Caki2 (cell line): Measurements from ENCODE around the gene HELZ. TPM values are rescaled to one million over a fixed set of nuclear protein-coding genes. Genes with fewer than 3 reads are reported as not detected.
A peak's percentile ranks its signal among the peaks of the same experiment; 100 is the strongest.
"Not testable (repeated sequence)": the region's sequence is repeated elsewhere in the genome, so short reads cannot be mapped to it uniquely, and the experiment has no call there.

Source experiments
- DNase-seq: peaks from one replicate; pipeline ENCODE4 v3.0.0-alpha.2; 2015; ENCODE audit warnings: low read depth
- in situ Hi-C: cut with HindIII; loops from 2 replicates; pipeline ENCODE4 v1.10.0; 2016; ENCODE audit warnings: low sequenced_read_pairs, low pct_unique_long_range_greater_than_20kb, mixed read lengths
- total RNA-seq: library from RNA; depleted of rRNA; stranded (reverse); fragments of >200 nt; shearing (Covaris generic); gene quantifications from 2 replicates; pipeline ENCODE4 v1.2.3, GENCODE V29; 2014; ENCODE audit warnings: low replicate concordance

HELZ gene
- total RNA-seq, 1 experiment from 2014 or later: 21.5 TPM

DNA sequence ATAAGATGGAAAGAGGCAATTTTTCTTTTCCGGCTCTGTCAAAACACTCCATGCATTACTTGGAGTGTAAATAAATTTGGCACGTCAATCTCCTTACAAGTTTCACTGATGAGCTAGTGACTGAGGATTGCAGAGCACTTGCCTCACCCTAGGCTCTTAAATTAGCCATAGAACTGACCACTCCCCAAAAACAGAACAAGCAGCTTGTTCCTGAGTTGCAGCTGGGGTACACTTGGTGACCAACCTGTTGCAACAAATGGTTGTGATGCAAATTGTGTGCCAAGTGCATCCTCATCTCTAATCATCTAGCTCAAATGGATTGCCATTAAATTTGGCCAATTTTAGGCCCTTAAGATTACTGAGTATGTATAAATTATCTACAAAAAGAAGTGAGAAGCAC is 133.7 kb downstream of the HELZ start:
- in situ Hi-C loops: no loop called here
- no peak for DNase-seq

DNA sequence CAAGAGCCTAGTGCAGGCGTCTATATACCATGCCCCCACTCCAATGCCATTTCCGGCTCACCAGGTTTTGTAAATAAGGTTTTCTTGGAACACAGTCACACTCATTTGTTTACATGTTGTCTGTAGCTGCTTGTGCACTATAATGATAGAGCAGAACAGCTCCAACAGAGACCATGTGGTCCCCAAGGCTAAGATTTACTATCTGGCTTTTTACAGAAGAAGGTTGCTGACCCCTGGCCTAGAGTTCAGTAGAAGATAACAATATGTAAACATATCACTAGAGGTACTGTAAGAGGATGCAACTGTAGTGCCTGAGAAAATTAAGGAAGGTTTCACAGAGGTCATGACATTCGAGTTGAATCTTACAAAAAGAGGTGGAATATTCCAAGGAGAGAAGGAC is 134.4 kb downstream of the HELZ start:
- in situ Hi-C loops: no loop called here
- no peak for DNase-seq

DNA sequence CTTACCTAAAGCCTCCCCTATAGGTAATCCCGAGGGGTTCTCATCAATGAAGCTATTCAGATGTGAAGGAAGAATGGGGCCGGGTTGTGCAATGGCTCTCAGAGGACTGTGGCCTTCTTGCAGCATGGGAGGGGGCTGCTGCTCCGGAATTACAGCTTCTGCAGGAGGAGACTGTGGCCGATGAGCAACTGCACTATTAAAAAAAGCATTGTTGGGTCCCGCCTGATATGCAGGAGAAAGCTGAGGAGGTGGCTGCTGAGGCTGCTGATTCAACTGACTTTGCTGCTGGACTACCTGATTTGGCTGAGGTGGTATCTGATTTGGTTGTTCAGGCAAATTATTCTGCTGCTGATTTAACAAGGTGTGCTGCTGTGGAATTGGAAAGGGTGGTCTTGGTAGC is 135.9 kb downstream of the HELZ start:
- no peak for DNase-seq
- in situ Hi-C loops: no loop called here

DNA sequence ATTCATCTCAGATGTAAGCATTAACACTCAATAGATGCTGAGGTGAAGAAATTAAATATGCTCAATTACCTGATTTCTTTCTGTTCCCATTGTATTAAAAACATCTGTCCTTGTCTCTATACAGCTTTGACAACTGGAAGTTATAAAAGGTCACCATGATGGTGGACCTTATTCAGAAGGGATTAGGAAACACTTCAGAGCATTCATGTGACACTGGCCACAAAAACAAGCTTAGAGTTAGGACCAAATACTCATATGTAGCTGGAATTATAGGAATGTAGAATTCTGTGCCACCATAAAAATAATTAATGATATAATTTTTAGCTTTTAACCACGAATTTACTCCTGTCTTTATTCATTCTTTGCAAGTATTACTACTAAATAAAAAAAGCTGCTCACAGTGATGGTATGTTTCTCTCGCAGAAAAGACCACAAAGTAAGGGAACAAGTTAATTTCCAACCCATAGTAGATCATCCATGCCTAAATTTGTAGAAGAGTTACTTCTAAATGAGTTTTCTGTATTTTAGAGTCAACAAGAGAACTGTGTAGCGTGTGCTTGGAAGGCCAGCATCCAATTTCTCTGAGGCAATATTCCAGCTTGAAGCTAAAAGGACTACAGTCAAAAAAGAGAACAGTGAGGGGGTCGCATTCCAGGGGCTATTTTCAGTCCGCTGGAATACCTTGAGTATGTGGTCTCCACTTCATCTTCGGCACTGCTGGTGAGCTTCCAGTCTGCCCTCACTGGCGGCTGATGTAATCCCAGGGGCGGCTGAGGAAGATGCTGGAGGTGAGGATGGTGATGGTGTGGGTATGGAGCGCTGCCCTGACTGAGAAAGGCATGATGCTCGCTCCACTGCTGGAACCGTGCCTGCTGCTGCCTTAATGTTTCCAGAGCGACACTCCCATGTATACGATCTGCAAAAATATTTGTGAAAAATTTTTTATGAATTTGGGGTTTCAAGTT is 136.9 kb downstream of the HELZ start:
- in situ Hi-C loops: no loop called here
- no peak for DNase-seq

DNA sequence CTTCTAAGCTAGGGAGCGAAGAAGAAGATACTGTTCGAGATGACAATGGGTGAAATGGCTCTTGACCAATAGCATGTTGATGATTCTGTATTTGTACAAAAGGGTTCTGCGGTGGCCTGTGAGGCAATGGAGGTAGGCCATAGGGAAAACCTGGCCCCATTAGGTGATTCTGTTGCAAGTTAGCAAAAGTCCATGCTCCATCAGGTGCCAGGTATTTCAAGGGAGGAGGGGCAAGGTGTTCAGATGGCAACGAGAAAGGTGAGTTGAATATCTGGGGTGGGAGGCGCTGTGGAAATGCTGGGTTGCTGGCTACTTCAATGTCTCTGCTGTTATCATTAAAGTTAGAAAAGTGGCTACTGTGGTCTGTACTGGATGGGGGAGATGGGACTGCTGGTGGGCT is 137.8 kb downstream of the HELZ start:
- in situ Hi-C loops: no loop called here
- DNase-seq: no peak

- in situ Hi-C loops: no loop called here
- no peak for DNase-seq
These were observed 139.8 kb downstream of the HELZ start for GRCh38 chr17:67105213-67105612.

- in situ Hi-C loops, DNase-seq: not testable (repeated sequence)
These were observed 140.4 kb downstream of the HELZ start for GRCh38 chr17:67104641-67105040.

GRCh38 chr17:67098006-67098405 is 147.0 kb downstream of the HELZ start:
- in situ Hi-C loops: no loop called here
- DNase-seq: no peak

DNA sequence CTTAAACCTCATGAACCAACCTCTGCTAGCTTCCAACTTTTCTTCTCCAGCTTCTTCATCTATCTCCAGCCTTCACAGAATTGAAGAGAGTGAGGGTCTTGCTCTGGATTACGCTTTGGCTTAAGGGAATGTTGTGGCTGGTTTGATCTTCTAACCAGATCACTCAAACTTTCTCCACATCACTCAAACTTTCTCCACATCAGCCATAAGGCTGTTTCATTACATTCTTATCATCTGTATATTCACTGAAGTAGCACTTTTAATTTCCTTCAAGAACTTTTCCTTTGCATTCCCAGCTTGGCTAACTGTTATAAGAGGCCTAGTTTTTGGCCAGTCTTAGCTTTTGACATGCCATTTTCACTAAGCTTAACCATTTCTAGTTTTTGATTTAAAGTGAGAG is 148.4 kb downstream of the HELZ start:
- no peak for DNase-seq

DNA sequence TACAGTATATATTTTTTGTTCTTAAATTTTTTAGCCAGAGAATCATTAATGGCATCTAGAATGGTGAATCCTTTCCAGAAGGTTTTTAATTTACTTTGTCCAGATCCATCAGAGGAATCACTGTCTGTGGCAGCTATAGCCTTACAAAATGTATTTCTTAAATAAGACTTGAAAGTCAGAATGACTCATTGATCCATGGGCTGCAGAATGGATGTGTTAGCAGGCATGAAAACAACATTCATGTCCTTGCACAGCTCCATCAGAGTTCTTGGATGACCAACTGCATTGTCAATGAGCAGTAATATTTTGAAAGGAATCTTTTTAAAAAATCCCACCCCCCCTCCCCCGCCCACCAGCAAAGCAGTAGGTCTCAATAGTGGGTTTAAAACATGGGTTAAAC is 149.2 kb downstream of the HELZ start:
- no peak for DNase-seq
- in situ Hi-C loops: no loop called here

More for the DNA sequence above, 148.4 kb downstream of the HELZ start:
- in situ Hi-C loops: no loop called here

DNA sequence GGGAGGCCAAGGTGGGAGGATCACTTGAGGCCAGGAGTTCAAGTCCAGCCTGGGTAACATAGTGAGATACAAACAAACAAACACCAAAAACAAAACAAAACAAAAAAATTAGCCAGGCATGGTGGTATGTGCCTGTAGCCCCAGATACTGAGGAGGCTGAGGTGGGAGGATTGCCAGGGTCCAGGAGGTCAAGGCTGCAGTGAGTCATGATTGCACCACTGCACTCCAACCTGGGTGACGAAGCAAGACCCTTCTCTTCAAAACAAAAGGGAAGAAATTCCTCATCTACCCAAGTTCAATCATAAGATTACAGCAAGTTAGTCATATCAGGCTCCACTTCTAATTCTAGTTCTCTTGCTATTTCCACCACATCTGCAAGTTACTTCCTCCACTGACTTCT is 149.7 kb downstream of the HELZ start:
- in situ Hi-C loops: not testable (repeated sequence)
- peak; percentile 25 for DNase-seq

- no peak for DNase-seq
- in situ Hi-C loops: no loop called here
These were observed 151.6 kb downstream of the HELZ start for GRCh38 chr17:67093348-67093747.

DNA sequence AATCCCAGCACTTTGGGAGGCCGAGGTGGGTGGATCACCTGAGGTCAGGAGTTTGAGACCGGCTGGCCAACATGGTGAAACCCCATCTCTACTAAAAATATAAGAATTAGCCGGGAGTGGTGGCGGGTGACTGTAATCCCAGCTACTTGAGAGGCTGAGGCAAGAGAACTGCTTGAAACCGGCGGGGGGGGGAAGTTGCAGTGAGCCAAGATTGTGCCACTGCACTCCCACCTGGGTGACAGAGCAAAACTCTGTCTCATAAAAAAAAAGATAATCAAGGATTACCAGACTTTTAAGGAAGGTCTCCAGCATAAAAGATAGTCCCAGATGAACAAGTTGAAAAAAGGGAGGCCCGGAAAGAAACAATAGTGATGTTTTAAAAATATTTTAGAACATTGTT is 152.3 kb downstream of the HELZ start:
- DNase-seq, in situ Hi-C loops: not testable (repeated sequence)

- in situ Hi-C loops: no loop called here
- no peak for DNase-seq
These were observed 152.7 kb downstream of the HELZ start for GRCh38 chr17:67092291-67092690.

- no peak for DNase-seq
- in situ Hi-C loops: no loop called here
These were observed 154.7 kb downstream of the HELZ start for GRCh38 chr17:67090341-67090740.

DNA sequence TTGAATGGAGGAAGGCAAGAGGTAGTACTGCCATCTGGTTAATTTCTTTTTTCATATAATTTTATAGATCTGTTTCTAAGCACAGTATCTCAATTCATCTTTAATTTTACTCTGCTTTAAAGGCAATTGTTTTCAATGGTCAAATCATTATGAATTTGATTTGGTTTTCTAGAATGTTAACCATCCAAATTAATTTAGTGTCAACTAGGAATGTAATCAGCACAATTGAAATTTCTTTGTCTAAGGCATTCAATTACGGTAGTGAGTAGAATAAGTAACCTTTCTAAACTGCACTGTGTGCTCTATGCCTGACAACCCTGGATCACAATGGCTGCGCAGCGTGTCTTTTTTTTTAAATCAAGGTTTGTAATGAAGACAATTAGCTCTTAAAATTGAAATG is 156.4 kb downstream of the HELZ start:
- no peak for DNase-seq
- in situ Hi-C loops: no loop called here

DNA sequence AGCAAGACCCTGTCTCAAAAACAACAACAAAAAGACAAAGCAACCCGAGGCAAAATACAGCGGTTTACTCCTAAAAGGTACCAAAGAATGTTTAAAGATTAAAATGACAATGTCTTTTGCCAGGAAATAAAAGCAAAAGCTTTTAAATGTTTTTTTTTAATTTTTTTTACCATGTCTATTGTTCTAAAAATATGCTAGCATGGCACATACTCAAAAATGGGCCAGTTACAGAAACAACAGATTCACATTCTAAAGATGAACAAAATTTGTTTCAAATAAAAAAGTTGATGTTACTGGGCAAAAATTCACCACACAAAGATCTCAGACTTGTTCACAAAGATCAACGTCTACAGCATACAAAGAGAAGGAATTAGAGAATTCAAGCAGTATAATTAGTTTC is 159.6 kb downstream of the HELZ start:
- in situ Hi-C loops: no loop called here
- DNase-seq: no peak

GRCh38 chr17:67082107-67082506 is 162.9 kb downstream of the HELZ start:
- no peak for DNase-seq
- in situ Hi-C loops: no loop called here

DNA sequence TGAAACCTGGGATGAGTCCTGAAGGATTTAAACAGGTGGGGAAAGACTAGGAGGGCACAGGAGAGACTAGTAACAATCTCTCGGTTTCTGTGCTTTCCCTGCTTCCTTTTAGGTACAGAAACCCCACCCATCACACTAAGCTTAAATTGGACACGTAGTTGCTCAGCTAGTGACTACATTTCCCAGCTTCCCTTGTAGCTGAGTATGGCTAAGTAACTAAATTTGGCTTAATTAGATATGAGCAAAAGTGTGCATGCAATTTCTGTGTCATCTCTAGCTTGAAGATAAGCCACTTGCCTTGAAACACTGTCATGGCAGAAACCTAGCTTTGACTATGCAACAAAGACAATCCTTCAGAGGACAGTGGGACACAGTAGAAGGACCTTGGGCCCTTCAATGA is 164.2 kb downstream of the HELZ start:
- in situ Hi-C loops: no loop called here

DNA sequence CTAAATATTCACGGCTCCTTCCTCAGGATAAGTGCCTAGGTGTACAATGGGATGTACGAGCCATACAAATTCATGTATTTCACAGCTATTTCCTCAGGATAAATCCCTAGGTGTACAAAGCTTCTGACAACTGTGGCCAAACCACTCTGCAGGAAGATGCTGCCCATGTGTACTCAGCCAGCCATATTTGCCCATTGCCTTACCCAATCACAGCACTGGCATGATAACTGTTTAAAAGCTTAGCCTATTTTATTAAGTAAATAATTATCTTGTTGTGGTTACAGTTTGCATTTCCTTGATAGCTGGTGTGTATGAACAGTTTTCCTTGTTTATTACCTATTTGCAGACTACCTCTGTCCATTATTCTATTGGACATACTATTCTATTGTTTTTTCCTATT is 165.5 kb downstream of the HELZ start:
- in situ Hi-C loops: no loop called here
- no peak for DNase-seq

More for the DNA sequence above, 164.2 kb downstream of the HELZ start:
- no peak for DNase-seq
